ENCODE results near the gene NDUFS5. TPM values are rescaled to one million over a fixed set of nuclear protein-coding genes. Genes with fewer than 3 reads are reported as not detected.

Gene NDUFS5
- total and polyA plus RNA-seq, 12 donors, result 303 to 6,035 (median 561) TPM

GRCh38 chr1:39076799-39077148 lies 50.6 kb downstream of the NDUFS5 start:
- H3K27ac ChIP-seq, result peak overlapping the region in 6 of 10 donors; percentile 15 to 56 (median 28)
- no peak overlapping the region for H3K4me3 ChIP-seq
- ATAC-seq (peak in 2 of 8 donors; percentile 13 to 45), DNase-seq (no peak)
- peaks cover 0 to 18% (median 2%) of the 10 kb centered on the region in 7 donors for H3K27me3 ChIP-seq
- 67 to 83% methylated on average over 2 of the region's 2 CpGs for WGBS, 2 donors
- H3K4me1 ChIP-seq, result peaks cover 2 to 17% (median 11%) of the 10 kb centered on the region in 9 donors
- TF ChIP-seq CTCF (IDR thresholded peaks at IDR 0.05), result no peak
- intact Hi-C loops (cut with DNase I), result no loop called here
- peaks cover 0 to 2% (median 0%) of the 10 kb centered on the region in 11 donors for H3K9me3 ChIP-seq
- H3K36me3 ChIP-seq, result no peaks in the 10 kb centered on the region

GRCh38 chr1:39080269-39080826 lies 54.2 kb downstream of the NDUFS5 start:
- no peak for TF ChIP-seq CTCF (IDR thresholded peaks at IDR 0.05)
- intact Hi-C loops (cut with DNase I), result loop anchor here in 4 of 10 donors (10.0 kb wide), 3 partner anchors 206 to 226 kb away; partner anchors contain the start of genes MYCBP (in 1 of the 4) and RRAGC (in 1 of the 4)
- peak in 1 of 8 donors; percentile 22 for ATAC-seq
- Histone ChIP-seq H3K36me3 (no peaks in the 10 kb centered on the region), H3K4me3 (peak overlapping the region in 8 of 10 donors; percentile 49 to 68 (median 57)), H3K27me3 (peaks cover 0 to 43% (median 8%) of the 10 kb centered on the region in 7 donors), H3K27ac (no peak overlapping the region), H3K9me3 (no peaks in the 10 kb centered on the region), H3K4me1 (peaks cover 3 to 24% (median 18%) of the 10 kb centered on the region in 9 donors)
- WGBS, 2 donors, result 84 to 86% methylated on average over 12 of the region's 12 CpGs
- DNase-seq, result no peak

- intact Hi-C loops (cut with DNase I), result loop anchor here in 4 of 10 donors (10.0 kb wide), 3 partner anchors 206 to 226 kb away; partner anchors contain the start of genes MYCBP (in 1 of the 4) and RRAGC (in 1 of the 4)
- H3K36me3 ChIP-seq, result no peaks in the 10 kb centered on the region
- no peak for DNase-seq
- H3K27ac ChIP-seq, result no peak overlapping the region
- H3K4me3 ChIP-seq, result peak overlapping the region in 9 of 10 donors; percentile 49 to 68 (median 57)
- H3K9me3 ChIP-seq, result no peaks in the 10 kb centered on the region
- peaks cover 3 to 24% (median 18%) of the 10 kb centered on the region in 9 donors for H3K4me1 ChIP-seq
- H3K27me3 ChIP-seq, result peaks cover 0 to 43% (median 8%) of the 10 kb centered on the region in 7 donors
- 16% methylated on average over 18 to 35 of the region's 35 CpGs for WGBS, 2 donors
- peak in 5 of 8 donors; percentile 10 to 35 (median 16) for ATAC-seq
- TF ChIP-seq CTCF (IDR thresholded peaks at IDR 0.05), result no peak
Observed at GRCh38 chr1:39080831-39081270, 54.7 kb downstream of the NDUFS5 start.

- H3K4me1 ChIP-seq, result peaks cover 3 to 26% (median 18%) of the 10 kb centered on the region in 9 donors
- H3K9me3 ChIP-seq, result no peaks in the 10 kb centered on the region
- ATAC-seq, result peak in 3 of 8 donors; percentile 42 to 54 (median 46)
- peak in 1 of 2 donors; percentile 30 for DNase-seq
- H3K27ac ChIP-seq, result no peak overlapping the region
- H3K27me3 ChIP-seq, result peaks cover 0 to 43% (median 8%) of the 10 kb centered on the region in 7 donors
- no peaks in the 10 kb centered on the region for H3K36me3 ChIP-seq
- intact Hi-C loops (cut with DNase I), result loop anchor here in 4 of 10 donors (10.0 kb wide), 3 partner anchors 207 to 227 kb away; partner anchors contain the start of genes MYCBP (in 1 of the 4) and RRAGC (in 1 of the 4)
- WGBS, 2 donors, result 0 to 1% methylated on average over 69 to 104 of the region's 105 CpGs
- H3K4me3 ChIP-seq, result peak overlapping the region; percentile 27 to 68 (median 56)
- peak in 1 of 9 donors; percentile 11 for TF ChIP-seq CTCF (IDR thresholded peaks at IDR 0.05)
Observed at GRCh38 chr1:39081271-39082009, 55.3 kb downstream of the NDUFS5 start.

Data from heart right ventricle (tissue), 16 donors.